SH-SY5Y (cell line): Measurements from ENCODE around the gene NFIA.

ENCODE experiments used
- GATA2 ChIP-seq: IDR thresholded peaks from 2 replicates; pipeline ENCODE4 v1.6.1; 2011; ENCODE audit warnings: mild to moderate bottlenecking, low read depth, low read length
- GATA3 ChIP-seq: IDR thresholded peaks from 2 replicates; pipeline ENCODE4 v1.6.1; 2011; ENCODE audit warnings: low read depth, mild to moderate bottlenecking, low read length, moderate library complexity

DNA sequence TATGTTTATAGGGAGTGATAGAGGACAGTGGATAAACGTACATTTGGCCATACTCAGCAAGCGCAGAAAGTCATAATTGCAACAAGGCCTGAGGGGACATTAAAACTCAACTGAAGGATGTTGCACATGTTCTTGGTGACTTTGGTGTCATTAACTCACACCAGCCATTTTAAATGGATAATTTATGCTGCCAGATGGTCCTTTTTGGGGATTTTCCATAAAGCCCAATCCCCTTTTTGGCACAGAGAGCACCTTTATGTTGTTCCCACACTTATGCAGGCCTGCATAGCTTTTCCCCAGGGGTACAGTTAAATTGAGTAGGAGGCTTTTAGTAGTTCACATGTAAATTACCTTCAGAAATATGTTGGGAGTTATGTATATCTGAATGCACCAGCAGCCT lies 279.6 kb downstream of the NFIA start:
- TF ChIP-seq GATA2 = no peak
- no peak for TF ChIP-seq GATA3
